Measurements from ENCODE around the gene RAP1GAP2. TPM values are rescaled to one million over a fixed set of nuclear protein-coding genes. Genes with fewer than 3 reads are reported as not detected.
"Not testable (repeated sequence)": the region's sequence is repeated elsewhere in the genome, so short reads cannot be mapped to it uniquely, and the experiment has no call there.

RAP1GAP2 gene
- total RNA-seq, 1 donor from 2014 or later = 8.6 TPM

GRCh38 chr17:2816688-2817087 is 20.4 kb downstream of the RAP1GAP2 start:
- Histone ChIP-seq H3K9me3 (ENCODE audit: insufficient read depth, low read depth, low read length) (no peaks in the 10 kb centered on the region), H3K27me3 (ENCODE audit: insufficient read depth, low read length) (no peaks in the 10 kb centered on the region), H4K20me1 (ENCODE audit: insufficient read depth, low read length) (no peaks in the 10 kb centered on the region), H2AFZ (ENCODE audit: low read depth, low read length) (no peak overlapping the region), H3K4me2 (ENCODE audit: low read length) (no peak overlapping the region), H3K27ac (ENCODE audit: low read depth, low read length) (no peak overlapping the region), H3K9ac (ENCODE audit: low read length) (no peak overlapping the region), H3K4me3 (ENCODE audit: insufficient read depth, low read depth, low read length) (no peak overlapping the region), H3K4me1 (ENCODE audit: insufficient read depth, low read length) (peaks cover 14% of the 10 kb centered on the region), H3K36me3 (ENCODE audit: insufficient read depth, low read length) (no peaks in the 10 kb centered on the region), H3K79me2 (ENCODE audit: insufficient read depth, low read length) (no peaks in the 10 kb centered on the region)
- Mint-ChIP-seq H3K9me3 (ENCODE audit: unreplicated experiment) (no peaks in the 10 kb centered on the region), H3K36me3 (ENCODE audit: low read depth, unreplicated experiment) (no peaks in the 10 kb centered on the region), H3K4me3 (ENCODE audit: unreplicated experiment) (no peak overlapping the region), H3K4me1 (ENCODE audit: low read depth, unreplicated experiment) (peaks cover 11% of the 10 kb centered on the region), H3K27ac (ENCODE audit: unreplicated experiment) (no peak overlapping the region), H3K27me3 (ENCODE audit: low read depth, unreplicated experiment) (peaks cover 2% of the 10 kb centered on the region)
- no peak for DNase-seq (ENCODE audit: low read depth)
- no peak for FAIRE-seq
- TF ChIP-seq EZH2 (IDR thresholded peaks at IDR 0.05; ENCODE audit: insufficient read depth, low read length) = no peak
- TF ChIP-seq CTCF (IDR thresholded peaks at IDR 0.05; ENCODE audit: insufficient read depth, low read depth, low read length) = no peak

GRCh38 chr17:2819294-2819693 is 23.1 kb downstream of the RAP1GAP2 start:
- FAIRE-seq; H3K9me3 Mint-ChIP-seq (ENCODE audit: unreplicated experiment); DNase-seq (ENCODE audit: low read depth); H3K27me3 Mint-ChIP-seq (ENCODE audit: low read depth, unreplicated experiment); H3K4me1 Mint-ChIP-seq (ENCODE audit: low read depth, unreplicated experiment); H3K9me3 ChIP-seq (ENCODE audit: insufficient read depth, low read depth, low read length); H3K36me3 Mint-ChIP-seq (ENCODE audit: low read depth, unreplicated experiment); H3K27ac ChIP-seq (ENCODE audit: low read depth, low read length); H3K36me3 ChIP-seq (ENCODE audit: insufficient read depth, low read length); H3K4me1 ChIP-seq (ENCODE audit: insufficient read depth, low read length); H3K4me3 Mint-ChIP-seq (ENCODE audit: unreplicated experiment); H3K4me2 ChIP-seq (ENCODE audit: low read length); H3K27ac Mint-ChIP-seq (ENCODE audit: unreplicated experiment); H3K27me3 ChIP-seq (ENCODE audit: insufficient read depth, low read length); H3K4me3 ChIP-seq (ENCODE audit: insufficient read depth, low read depth, low read length); H2AFZ ChIP-seq (ENCODE audit: low read depth, low read length); H3K9ac ChIP-seq (ENCODE audit: low read length); H3K79me2 ChIP-seq (ENCODE audit: insufficient read depth, low read length); H4K20me1 ChIP-seq (ENCODE audit: insufficient read depth, low read length): not testable (repeated sequence)

- Histone ChIP-seq H3K4me2 (ENCODE audit: low read length) (no peak overlapping the region), H3K9me3 (ENCODE audit: insufficient read depth, low read depth, low read length) (no peaks in the 10 kb centered on the region), H4K20me1 (ENCODE audit: insufficient read depth, low read length) (no peaks in the 10 kb centered on the region), H3K4me1 (ENCODE audit: insufficient read depth, low read length) (peaks cover 1% of the 10 kb centered on the region), H3K9ac (ENCODE audit: low read length) (no peak overlapping the region), H3K36me3 (ENCODE audit: insufficient read depth, low read length) (no peaks in the 10 kb centered on the region), H3K4me3 (ENCODE audit: insufficient read depth, low read depth, low read length) (no peak overlapping the region), H3K27me3 (ENCODE audit: insufficient read depth, low read length) (no peaks in the 10 kb centered on the region), H3K79me2 (ENCODE audit: insufficient read depth, low read length) (no peaks in the 10 kb centered on the region), H2AFZ (ENCODE audit: low read depth, low read length) (no peak overlapping the region), H3K27ac (ENCODE audit: low read depth, low read length) (no peak overlapping the region)
- no peaks in the 10 kb centered on the region for H3K36me3 Mint-ChIP-seq (ENCODE audit: low read depth, unreplicated experiment)
- no peak for DNase-seq (ENCODE audit: low read depth)
- no peaks in the 10 kb centered on the region for H3K4me1 Mint-ChIP-seq (ENCODE audit: low read depth, unreplicated experiment)
- TF ChIP-seq EZH2 (IDR thresholded peaks at IDR 0.05; ENCODE audit: insufficient read depth, low read length) (no peak), CTCF (IDR thresholded peaks at IDR 0.05; ENCODE audit: insufficient read depth, low read depth, low read length) (no peak)
- H3K27me3 Mint-ChIP-seq (ENCODE audit: low read depth, unreplicated experiment) = no peaks in the 10 kb centered on the region
- H3K27ac Mint-ChIP-seq (ENCODE audit: unreplicated experiment) = no peak overlapping the region
- no peak for FAIRE-seq
- no peak overlapping the region for H3K4me3 Mint-ChIP-seq (ENCODE audit: unreplicated experiment)
- H3K9me3 Mint-ChIP-seq (ENCODE audit: unreplicated experiment) = no peaks in the 10 kb centered on the region
Measured at GRCh38 chr17:2819921-2820501, 23.8 kb downstream of the RAP1GAP2 start.
